ENCODE data around the gene FAR2. TPM values are rescaled to one million over a fixed set of nuclear protein-coding genes. Genes with fewer than 3 reads are reported as not detected.

Gene FAR2
- polyA plus RNA-seq, 3 donors = 14.8 to 38.0 (median 35.8) TPM

GRCh38 chr12:29242921-29243431, 93.9 kb downstream of the FAR2 start:
- H4K20me1 ChIP-seq (ENCODE audit: insufficient read depth, low read length) = no peaks in the 10 kb centered on the region

DNA sequence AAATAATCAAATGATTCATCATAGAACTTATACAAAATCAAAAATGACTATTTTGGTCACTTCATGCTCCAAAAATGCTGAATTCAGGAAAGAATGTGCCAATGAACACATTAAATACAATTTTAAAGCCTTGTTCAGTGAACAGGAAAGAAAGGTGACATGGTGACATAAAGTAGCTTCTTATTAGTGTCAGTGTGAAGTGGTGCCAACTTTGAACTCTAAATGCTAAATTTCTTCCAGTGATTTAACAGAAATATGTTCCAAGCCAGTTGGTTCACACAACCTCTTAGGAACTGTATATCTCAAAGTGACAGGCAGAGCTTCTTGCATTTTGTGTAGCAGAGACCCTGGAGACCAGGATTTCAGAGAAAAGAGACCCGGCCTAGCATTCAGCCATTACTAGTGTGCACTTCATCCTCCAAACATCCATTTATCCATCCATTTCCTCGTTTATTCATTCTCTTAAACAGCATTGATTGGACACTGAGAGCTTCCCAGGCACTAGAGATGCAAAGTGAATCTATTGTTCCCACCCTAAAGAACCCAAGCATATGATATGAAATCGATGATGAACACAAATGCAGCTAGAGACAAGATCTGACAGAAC, 95.2 kb downstream of the FAR2 start:
- peaks cover 3 to 5% of the 10 kb centered on the region in 2 donors for H3K36me3 Mint-ChIP-seq
- Histone ChIP-seq H3K4me2 (replicated peaks; ENCODE audit: extremely low read depth, low read length, poor library complexity, severe bottlenecking) (no peak overlapping the region), H4K20me1 (ENCODE audit: insufficient read depth, low read length) (no peaks in the 10 kb centered on the region), H2AFZ (ENCODE audit: insufficient read depth, low read depth, low read length, poor library complexity, severe bottlenecking) (no peak overlapping the region), H3K9me3 (replicated peaks in 1 of 2; ENCODE audit: control insufficient read depth in 1 of 2, insufficient read depth in 1 of 2, low read length in 2 of 2) (no peaks in the 10 kb centered on the region), H3K27ac (ENCODE audit: low read depth in 1 of 2, low read length in 2 of 2) (peak overlapping the region in 1 of 2 donors; percentile 100), H3K79me2 (ENCODE audit: insufficient read depth, low read length) (peaks cover 2% of the 10 kb centered on the region), H3K27me3 (ENCODE audit: control insufficient read depth in 2 of 2, insufficient read depth in 2 of 2, low read length in 2 of 2) (no peaks in the 10 kb centered on the region), H3K4me3 (replicated peaks in 1 of 3; ENCODE audit: low read depth in 2 of 3, low read length in 3 of 3) (no peak overlapping the region), H3K9ac (ENCODE audit: insufficient read depth, low read length, poor library complexity, severe bottlenecking) (no peak overlapping the region), H3K36me3 (replicated peaks in 1 of 2; ENCODE audit: control insufficient read depth in 1 of 2, insufficient read depth in 2 of 2, low read length in 2 of 2) (no peaks in the 10 kb centered on the region), H3K4me1 (ENCODE audit: control insufficient read depth in 1 of 2, insufficient read depth in 2 of 2, low read length in 2 of 2) (peaks cover 30 to 38% of the 10 kb centered on the region in 2 donors)
- peaks cover 0 to 1% (median 0%) of the 10 kb centered on the region in 3 donors for H3K27me3 Mint-ChIP-seq (ENCODE audit: low read depth in 3 of 3)
- WGBS (ENCODE audit: insufficient coverage) = 83% methylated on average over 1 of the region's 3 CpGs
- H3K4me3 Mint-ChIP-seq = no peak overlapping the region
- peaks cover 0 to 4% (median 3%) of the 10 kb centered on the region in 7 donors for H3K9me3 Mint-ChIP-seq
- TF ChIP-seq, protein P1, sequence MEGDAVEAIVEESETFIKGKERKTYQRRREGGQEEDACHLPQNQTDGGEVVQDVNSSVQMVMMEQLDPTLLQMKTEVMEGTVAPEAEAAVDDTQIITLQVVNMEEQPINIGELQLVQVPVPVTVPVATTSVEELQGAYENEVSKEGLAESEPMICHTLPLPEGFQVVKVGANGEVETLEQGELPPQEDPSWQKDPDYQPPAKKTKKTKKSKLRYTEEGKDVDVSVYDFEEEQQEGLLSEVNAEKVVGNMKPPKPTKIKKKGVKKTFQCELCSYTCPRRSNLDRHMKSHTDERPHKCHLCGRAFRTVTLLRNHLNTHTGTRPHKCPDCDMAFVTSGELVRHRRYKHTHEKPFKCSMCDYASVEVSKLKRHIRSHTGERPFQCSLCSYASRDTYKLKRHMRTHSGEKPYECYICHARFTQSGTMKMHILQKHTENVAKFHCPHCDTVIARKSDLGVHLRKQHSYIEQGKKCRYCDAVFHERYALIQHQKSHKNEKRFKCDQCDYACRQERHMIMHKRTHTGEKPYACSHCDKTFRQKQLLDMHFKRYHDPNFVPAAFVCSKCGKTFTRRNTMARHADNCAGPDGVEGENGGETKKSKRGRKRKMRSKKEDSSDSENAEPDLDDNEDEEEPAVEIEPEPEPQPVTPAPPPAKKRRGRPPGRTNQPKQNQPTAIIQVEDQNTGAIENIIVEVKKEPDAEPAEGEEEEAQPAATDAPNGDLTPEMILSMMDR (IDR thresholded peaks at IDR 0.05) = no peak
- peak overlapping the region in 6 of 7 donors; percentile 41 to 100 (median 97) for H3K27ac Mint-ChIP-seq
- peaks cover 39% of the 10 kb centered on the region for H3K4me1 Mint-ChIP-seq
- no peak for DNase-seq
- intact Hi-C loops (cut with micrococcal nuclease) = loop anchor here (5.0 to 10.0 kb wide), 3 partner anchors 87 to 181 kb away; no protein-coding TSS in a partner anchor

More at GRCh38 chr12:29242921-29243431, 93.9 kb downstream of the FAR2 start:
- H3K4me3 ChIP-seq (replicated peaks in 1 of 3; ENCODE audit: low read depth in 2 of 3, low read length in 3 of 3) = no peak overlapping the region
- peaks cover 2% of the 10 kb centered on the region for H3K79me2 ChIP-seq (ENCODE audit: insufficient read depth, low read length)
- peak; percentile 70 to 82 (median 74) for DNase-seq
- H3K27me3 Mint-ChIP-seq (ENCODE audit: low read depth in 3 of 3) = peaks cover 0 to 1% (median 0%) of the 10 kb centered on the region in 3 donors
- peak overlapping the region; percentile 15 for H3K4me2 ChIP-seq (replicated peaks; ENCODE audit: extremely low read depth, low read length, poor library complexity, severe bottlenecking)
- peaks cover 30 to 38% of the 10 kb centered on the region in 2 donors for H3K4me1 ChIP-seq (ENCODE audit: control insufficient read depth in 1 of 2, insufficient read depth in 2 of 2, low read length in 2 of 2)
- peaks cover 39% of the 10 kb centered on the region for H3K4me1 Mint-ChIP-seq
- peak overlapping the region; percentile 97 to 100 (median 99) for H3K27ac Mint-ChIP-seq
- WGBS (ENCODE audit: insufficient coverage) = 0% methylated on average over 3 of the region's 4 CpGs
- peak overlapping the region; percentile 70 for H3K9ac ChIP-seq (ENCODE audit: insufficient read depth, low read length, poor library complexity, severe bottlenecking)
- TF ChIP-seq, protein P1 (IDR thresholded peaks at IDR 0.05) = no peak
- H2AFZ ChIP-seq (ENCODE audit: insufficient read depth, low read depth, low read length, poor library complexity, severe bottlenecking) = no peak overlapping the region
- peak overlapping the region in 1 of 2 donors; percentile 16 for H3K4me3 Mint-ChIP-seq
- no peaks in the 10 kb centered on the region for H3K36me3 ChIP-seq (replicated peaks in 1 of 2; ENCODE audit: control insufficient read depth in 1 of 2, insufficient read depth in 2 of 2, low read length in 2 of 2)
- H3K27me3 ChIP-seq (ENCODE audit: control insufficient read depth in 2 of 2, insufficient read depth in 2 of 2, low read length in 2 of 2) = no peaks in the 10 kb centered on the region
- H3K36me3 Mint-ChIP-seq = peaks cover 3 to 5% of the 10 kb centered on the region in 2 donors
- H3K27ac ChIP-seq (ENCODE audit: low read depth in 1 of 2, low read length in 2 of 2) = peak overlapping the region; percentile 95 to 100
- intact Hi-C loops (cut with micrococcal nuclease) = loop anchor here (5.0 to 10.0 kb wide), 3 partner anchors 86 to 182 kb away; no protein-coding TSS in a partner anchor
- H3K9me3 Mint-ChIP-seq = no peaks in the 10 kb centered on the region
- no peaks in the 10 kb centered on the region for H3K9me3 ChIP-seq (replicated peaks in 1 of 2; ENCODE audit: control insufficient read depth in 1 of 2, insufficient read depth in 1 of 2, low read length in 2 of 2)

Measured in CD14-positive monocyte (primary cell).